Neural progenitor cell (in vitro differentiated cells): ENCODE results near the gene EHMT1.

ENCODE experiments used
- EZH2 ChIP-seq: fragments of 200-600 bp; sonication (generic); IDR thresholded peaks from 2 replicates; pipeline ENCODE4 v1.6.1; 2017; ENCODE audit warnings: antibody characterized with exemption, mild to moderate bottlenecking, moderate library complexity
- EZH2phosphoT487 ChIP-seq: fragments of 200-600 bp; sonication (generic); IDR thresholded peaks from 2 replicates; pipeline ENCODE4 v1.6.1; 2017; ENCODE audit warnings: antibody characterized with exemption
- TF ChIP-seq, protein P1 (sequence below): fragments of 200-600 bp; sonication (generic); IDR thresholded peaks from 2 replicates; pipeline ENCODE4 v1.5.1; 2017; ENCODE audit warnings: antibody characterized with exemption, mild to moderate bottlenecking

DNA sequence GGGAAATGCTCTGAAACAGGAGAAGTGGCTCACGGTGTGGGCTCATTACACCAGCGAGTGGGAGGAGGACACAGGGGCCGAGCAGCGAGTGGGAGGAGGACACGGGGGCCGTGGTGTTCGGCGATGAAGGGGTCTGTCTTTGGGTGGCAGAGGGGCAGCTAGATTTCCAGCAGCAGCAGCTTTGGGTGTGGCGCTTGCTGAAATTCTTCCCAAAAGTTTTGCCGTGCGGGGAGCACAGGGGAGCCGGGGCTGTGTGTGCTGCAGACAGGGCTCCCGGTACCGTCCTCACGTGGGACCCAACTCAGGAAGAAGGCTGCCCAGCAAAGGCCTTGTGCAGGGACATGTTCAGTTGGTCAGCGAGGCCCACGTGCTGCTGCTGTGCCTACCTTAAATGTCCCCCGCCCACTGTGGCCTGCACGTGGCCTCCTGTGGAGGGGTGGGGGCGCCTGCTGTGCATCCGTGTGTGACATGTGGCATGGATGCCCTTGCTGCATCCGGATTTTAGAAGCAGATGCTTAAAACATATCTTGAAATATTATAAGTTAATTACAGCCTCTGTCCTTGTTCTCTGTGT, 134.5 kb downstream of the EHMT1 start:
- TF ChIP-seq EZH2phosphoT487 (no peak), EZH2 (no peak)
- TF ChIP-seq, protein P1, sequence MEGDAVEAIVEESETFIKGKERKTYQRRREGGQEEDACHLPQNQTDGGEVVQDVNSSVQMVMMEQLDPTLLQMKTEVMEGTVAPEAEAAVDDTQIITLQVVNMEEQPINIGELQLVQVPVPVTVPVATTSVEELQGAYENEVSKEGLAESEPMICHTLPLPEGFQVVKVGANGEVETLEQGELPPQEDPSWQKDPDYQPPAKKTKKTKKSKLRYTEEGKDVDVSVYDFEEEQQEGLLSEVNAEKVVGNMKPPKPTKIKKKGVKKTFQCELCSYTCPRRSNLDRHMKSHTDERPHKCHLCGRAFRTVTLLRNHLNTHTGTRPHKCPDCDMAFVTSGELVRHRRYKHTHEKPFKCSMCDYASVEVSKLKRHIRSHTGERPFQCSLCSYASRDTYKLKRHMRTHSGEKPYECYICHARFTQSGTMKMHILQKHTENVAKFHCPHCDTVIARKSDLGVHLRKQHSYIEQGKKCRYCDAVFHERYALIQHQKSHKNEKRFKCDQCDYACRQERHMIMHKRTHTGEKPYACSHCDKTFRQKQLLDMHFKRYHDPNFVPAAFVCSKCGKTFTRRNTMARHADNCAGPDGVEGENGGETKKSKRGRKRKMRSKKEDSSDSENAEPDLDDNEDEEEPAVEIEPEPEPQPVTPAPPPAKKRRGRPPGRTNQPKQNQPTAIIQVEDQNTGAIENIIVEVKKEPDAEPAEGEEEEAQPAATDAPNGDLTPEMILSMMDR, result no peak
